ENCODE results near the gene POC1A.

POC1A gene

DNA sequence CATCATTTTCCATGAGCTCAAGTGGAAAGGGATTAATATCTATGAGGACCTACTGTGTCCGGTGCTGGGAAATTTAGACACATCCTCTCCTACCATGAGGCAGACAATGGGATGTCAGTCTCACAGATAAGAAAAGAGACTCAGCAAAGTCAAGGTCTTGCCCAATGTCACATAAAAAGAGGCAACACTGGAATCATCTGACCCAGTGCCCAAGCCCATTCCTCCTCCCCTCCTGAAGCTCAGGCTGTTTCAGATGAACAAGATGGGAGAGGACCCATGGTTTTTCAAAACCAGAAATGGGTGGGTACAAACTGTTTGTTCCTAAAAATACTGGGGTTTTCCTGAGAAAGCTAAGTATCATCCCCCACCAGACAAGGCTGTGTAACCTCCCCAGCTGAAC, 22.2 kb downstream of the POC1A start:
- DNase-seq (ENCODE audit: low read depth in 1 of 2, low spot score in 1 of 2) = no peak

DNA sequence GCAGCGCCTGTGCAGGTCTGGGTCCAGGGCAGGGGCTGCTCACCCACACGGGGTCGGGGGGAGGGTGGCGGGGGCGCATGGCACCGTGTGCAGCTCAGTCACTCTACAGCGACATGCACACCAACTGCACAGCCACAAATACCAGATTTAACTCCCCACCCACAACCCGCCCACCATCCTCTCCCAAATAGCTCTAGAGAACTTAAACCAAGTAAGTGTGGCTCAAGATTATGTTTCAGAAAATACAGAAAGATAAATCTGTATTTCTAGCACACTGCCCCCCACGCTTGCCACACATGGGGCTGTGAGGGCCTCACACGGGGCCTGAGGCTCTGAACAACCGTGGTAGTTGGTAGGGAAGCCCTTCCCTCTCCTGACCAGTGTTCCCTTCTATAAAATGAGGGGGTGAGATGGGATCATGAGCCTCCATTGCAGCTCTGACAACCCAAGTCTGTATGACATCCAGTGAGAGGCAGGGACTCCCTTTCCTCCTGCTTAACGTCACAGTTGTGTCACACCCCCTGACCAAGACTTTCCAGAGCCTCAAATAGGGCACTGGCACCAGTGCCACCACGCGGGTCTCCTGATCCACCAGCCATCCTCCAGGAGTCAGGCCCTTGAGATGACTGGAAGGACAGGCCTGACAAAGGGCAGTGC, 23.1 kb downstream of the POC1A start:
- no peak for DNase-seq (ENCODE audit: low read depth in 1 of 2, low spot score in 1 of 2)

GRCh38 chr3:52128118-52128683, 26.0 kb downstream of the POC1A start:
- DNase-seq (ENCODE audit: low read depth in 1 of 2, low spot score in 1 of 2) = no peak

DNA sequence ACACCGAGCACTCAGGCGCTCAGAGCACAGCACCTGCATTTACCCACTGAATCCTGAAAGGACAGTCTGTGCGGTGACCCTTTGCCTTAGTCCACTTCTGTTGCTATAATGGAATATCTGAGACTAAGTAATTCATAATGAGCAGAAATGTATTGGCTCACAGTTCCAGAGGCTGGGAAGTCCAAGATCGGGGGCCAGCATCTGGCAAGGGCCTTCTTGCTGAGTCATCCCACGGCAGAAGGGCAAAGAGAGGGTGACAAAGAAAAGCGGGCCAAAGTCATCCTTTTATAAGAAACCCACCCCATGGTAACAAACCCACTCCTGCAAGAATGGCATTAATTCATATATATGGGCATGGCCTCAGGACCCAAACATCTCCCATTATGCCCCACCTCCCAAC, 27.7 kb downstream of the POC1A start:
- DNase-seq (ENCODE audit: low read depth in 1 of 2, low spot score in 1 of 2) = no peak

DNA sequence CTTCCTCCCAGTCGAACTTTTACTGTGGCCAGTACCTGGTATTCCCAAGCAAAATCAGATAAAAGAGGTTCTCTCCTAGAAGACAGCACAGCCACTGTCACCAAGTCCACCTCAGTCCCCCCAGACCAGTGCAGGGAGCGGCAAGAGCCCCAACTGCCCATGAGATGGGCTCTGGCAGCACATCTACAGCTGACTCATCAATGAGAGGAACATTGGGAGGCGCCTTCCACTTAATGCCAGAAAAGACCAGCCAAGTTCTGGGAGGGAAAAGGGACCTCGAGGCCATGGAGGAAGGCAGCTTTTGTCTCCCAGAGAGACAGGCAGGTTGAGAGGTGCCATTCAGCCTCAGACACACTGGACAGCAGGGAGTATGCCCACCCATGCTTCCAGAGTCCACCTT, 28.2 kb downstream of the POC1A start:
- DNase-seq (ENCODE audit: low read depth in 1 of 2, low spot score in 1 of 2) = no peak

DNA sequence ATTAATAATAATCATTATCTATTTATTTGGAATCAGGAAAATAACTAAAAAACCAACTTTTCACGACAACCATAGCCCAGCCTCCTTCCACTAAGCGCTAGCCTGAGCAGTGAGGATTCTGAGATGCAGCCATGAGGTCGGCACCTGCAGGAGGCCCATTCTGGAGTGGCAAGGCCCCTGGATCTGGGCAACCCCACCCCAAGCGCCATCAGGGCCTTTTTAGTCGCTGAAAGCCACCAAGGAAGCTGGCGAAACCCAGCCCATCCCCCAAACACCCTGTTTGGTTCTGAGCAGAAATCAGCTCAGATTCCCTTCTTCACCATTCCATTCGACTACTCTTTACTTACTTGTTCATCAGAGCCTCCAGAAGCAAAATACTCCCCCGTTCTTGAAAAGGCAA, 29.5 kb downstream of the POC1A start:
- DNase-seq (ENCODE audit: low read depth in 1 of 2, low spot score in 1 of 2) = no peak

DNA sequence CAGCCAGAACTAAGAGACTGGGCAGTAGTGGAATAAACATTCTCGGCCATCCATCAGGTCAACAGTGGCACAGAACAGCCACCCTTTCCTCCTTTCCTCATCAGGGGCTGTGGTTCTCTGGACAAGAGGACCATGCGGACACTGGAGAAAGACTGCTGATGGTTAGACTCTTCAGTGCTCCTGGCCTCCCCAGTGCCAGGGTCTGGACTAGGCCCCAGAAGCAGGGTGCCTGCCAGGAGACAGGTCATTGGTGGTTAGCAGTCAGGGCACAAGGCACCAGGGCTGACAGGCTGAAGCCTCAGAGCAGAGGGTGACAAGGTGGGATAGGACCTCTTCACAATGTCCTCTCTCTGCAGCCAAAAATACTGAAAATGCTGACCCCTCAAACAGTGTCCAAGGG, 30.1 kb downstream of the POC1A start:
- DNase-seq (ENCODE audit: low read depth in 1 of 2, low spot score in 1 of 2) = no peak

DNA sequence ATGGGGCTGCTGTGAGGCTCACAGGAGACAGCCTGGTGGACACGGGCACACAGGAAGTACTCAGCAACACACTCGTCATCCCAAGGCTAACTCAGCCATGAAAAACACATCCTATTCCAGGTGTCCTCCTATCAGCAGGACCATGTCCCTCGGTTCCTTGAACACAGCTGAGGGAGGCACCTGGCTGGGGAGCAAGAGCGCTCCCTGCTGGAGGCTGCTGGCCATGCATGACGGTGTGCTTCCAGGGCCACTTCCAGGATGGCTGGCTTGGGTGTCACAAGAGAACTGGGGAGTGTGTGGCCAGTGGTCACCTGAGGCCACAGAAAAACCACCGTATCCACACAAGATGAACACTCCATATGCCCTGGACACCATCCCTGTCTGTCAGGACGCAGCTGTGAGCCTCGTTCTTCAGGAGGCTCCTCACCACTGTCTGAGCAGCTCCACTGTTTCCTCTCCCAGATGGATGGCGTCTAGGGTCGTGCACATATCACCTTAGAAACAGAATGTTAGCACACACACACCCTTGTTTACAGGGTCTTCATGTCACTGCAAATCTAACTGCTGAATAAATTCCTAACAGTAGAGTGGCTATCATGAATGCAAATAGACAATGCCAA, 31.0 kb downstream of the POC1A start:
- peak; percentile 55 to 64 for DNase-seq (ENCODE audit: low read depth in 1 of 2, low spot score in 1 of 2)

- no peak for DNase-seq (ENCODE audit: low read depth in 1 of 2, low spot score in 1 of 2)
These were observed 31.7 kb downstream of the POC1A start for GRCh38 chr3:52122491-52122890.

DNA sequence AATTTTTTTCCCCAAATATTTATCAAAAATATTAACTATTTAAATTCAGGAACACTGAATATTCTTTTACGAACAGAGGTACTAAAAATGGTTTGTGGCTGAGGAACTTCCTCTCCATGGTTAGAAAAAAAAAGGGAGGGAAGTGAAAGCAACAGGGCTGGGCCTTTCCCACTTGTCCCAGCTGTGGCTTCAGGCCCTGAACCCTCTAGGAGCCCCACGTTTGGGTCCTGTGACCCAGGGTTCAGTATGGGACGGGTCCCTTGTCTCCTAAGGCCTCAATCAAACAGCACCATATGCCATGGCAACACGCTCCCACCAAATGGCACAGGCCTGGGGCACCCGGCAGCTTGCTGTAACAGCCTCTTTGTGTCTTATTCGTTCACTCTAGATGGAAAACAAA, 32.4 kb downstream of the POC1A start:
- no peak for DNase-seq (ENCODE audit: low read depth in 1 of 2, low spot score in 1 of 2)

DNA sequence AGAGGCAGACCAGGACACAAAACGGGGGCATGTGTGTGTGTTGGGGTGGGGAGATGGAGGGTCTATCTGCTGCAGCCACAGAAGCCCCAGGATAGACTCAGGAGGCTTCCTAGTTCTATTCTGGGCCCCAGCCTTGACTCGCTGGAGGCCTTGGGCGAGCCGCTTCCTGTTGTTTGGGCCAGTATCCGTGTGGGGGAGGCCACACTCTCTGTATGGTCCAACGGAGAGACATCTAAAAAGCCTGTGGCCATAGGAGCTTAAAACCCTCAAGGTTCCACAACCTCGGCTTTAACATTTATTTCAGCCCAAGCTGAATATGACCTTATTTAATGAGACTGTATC, 32.8 kb downstream of the POC1A start:
- no peak for DNase-seq (ENCODE audit: low read depth in 1 of 2, low spot score in 1 of 2)

- DNase-seq (ENCODE audit: low read depth in 1 of 2, low spot score in 1 of 2) = no peak
These were observed 33.4 kb downstream of the POC1A start for GRCh38 chr3:52120556-52121463.

DNA sequence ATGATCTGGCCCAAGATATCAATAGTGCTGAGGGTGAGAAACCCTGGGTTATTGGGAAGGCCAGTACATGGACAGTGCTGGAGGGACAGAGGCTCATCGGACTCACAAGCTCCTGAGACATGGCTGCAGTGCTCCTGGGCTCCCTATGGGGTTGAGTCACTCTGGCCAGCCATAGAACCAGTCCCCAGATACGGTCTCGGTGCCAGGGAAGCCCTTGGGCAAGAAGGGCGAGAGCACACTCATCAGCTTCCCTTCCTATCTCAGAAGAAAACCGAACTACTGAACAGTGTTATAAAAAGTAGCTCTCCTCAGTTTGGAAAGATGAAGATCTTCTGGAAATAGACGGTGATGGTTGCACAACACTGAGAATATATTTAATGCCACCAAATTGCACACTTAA, 34.4 kb downstream of the POC1A start:
- DNase-seq (ENCODE audit: low read depth in 1 of 2, low spot score in 1 of 2) = no peak

DNA sequence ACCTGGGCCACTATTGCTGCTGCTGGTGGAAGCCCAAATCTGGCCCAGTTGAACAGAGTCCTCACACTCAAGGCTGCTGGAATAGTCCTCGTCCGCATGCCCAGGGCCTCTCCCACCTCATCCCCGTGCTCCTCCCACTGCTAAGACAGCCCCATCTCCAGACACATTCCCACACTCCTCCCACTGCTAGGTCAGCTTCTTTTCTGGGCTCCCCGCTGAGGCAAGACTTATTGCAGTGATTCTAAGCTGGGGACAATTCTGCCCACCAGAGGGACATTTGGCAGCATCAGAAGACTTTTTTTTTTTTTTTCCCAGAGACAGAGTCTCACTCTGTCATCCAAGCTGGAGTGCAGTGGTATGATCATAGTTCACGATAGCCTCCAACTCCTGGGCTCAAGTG, 35.1 kb downstream of the POC1A start:
- no peak for DNase-seq (ENCODE audit: low read depth in 1 of 2, low spot score in 1 of 2)

GRCh38 chr3:52118156-52118875, 35.9 kb downstream of the POC1A start:
- no peak for DNase-seq (ENCODE audit: low read depth in 1 of 2, low spot score in 1 of 2)

GRCh38 chr3:52117537-52117936, 36.7 kb downstream of the POC1A start:
- no peak for DNase-seq (ENCODE audit: low read depth in 1 of 2, low spot score in 1 of 2)

GRCh38 chr3:52112056-52112455, 42.2 kb downstream of the POC1A start:
- no peak for DNase-seq (ENCODE audit: low read depth in 1 of 2, low spot score in 1 of 2)

DNA sequence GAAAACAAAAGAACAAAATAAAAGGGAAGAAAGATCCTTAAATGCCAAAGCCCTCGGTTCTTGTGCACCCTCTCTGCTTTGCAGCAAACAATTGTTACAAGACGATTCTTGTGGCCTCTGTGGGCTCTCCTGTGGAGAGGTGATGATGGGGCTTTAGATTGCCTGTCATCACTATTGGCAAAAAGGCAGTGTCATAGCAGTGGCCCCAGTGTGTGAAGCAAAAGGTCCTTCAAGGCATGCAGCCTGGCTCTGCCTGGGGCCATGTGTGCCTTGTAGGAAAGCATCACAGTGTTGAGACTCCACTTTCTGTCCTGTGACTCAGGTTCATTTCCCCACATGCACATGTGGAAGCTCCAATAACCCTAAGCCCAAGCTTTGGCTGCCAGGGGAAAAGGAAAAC, 43.7 kb downstream of the POC1A start:
- DNase-seq (ENCODE audit: low read depth in 1 of 2, low spot score in 1 of 2) = no peak

DNA sequence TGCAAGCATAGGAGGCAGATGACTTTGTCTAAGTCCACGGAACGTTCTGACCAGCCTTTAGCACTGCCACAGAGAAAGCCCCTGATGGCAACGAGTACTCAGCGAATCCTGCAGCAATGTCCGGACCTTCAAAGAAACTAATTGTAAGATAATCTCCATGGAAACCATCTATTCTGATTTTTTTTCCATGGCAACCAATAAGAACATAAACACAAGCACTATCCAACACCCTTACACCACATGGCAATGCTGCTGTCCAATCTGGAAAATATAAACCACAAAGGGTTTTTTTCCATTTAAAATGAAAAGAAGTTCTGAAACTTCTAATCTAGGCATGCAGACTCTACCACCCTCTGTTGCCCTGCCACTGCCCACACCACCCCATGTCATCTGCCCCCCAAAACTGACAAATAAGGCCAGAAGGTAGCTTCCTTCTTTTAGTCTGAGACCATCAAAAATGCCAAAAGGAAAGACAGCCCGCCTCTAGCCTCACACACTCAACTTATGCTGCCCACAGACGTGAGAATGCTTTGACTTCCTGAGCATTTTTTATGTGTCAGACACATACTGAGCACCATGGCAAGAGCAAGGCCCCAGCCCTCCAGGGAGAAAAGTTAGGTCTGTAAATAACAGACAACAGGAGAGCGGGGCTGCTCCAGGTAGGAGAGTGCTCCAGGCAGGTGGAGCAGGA, 44.5 kb downstream of the POC1A start:
- no peak for DNase-seq (ENCODE audit: low read depth in 1 of 2, low spot score in 1 of 2)

DNA sequence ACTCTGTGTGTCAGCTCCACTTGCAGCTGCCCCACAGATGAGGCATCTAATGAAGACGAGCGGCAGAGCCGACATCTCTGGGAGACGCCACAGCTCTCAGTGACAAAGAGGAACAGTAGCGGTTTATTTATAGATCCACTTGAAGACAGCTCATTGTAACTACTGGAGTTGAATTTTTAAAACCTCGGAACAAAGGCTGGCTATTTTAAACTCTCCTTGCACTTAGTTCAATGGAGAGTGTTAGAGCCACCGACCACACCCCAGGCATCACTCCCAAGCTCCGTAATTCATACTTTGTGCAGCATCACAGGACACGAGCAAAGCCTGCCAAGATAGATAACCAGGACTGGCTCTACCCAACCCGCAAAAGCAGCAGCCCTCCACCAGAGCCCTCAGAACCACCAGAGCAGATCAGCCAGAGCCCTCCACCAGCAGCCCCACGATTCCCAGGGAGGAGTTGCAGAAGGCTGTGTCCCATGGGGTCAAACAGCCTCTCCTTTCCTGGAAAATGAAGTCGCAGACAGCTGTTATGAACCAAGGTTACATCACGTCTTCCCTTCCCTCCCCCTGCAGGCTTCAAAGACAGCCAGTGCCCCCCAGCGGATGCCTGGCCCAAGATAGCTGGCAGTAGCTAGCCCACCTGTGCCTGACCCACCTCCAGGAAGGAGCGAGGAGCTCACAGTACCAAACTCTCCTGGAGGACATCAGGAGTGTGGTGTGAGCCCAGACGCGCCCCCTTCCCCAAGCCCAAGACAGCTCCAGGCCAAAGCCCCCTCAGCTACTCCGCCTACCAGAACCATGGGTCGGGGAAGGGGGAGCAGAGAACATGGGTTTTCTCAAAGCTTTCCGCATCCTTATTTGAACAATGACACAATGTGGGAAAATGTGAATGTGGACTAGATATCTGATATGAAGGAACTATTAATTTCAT, 45.7 kb downstream of the POC1A start:
- no peak for DNase-seq (ENCODE audit: low read depth in 1 of 2, low spot score in 1 of 2)

All from activated CD4-positive, alpha-beta T cell treated with anti-CD3 and anti-CD28 coated beads, Interleukin-2, amount 50 U/mL, for 24 hours (primary cell).